Endodermal cell (in vitro differentiated cells): Measurements from ENCODE around the gene APLP1. TPM values are rescaled to one million over a fixed set of nuclear protein-coding genes. Genes with fewer than 3 reads are reported as not detected.

Experiments used
- DNase-seq: peaks from one replicate; pipeline ENCODE4 v3.0.0-alpha.2; 2017
- H3K27ac ChIP-seq: 2 replicates; pipeline ENCODE4 v1.5.1; 2013; ENCODE audit warnings: mild to moderate bottlenecking, low read depth, low read length, moderate library complexity
- H3K27me3 ChIP-seq: 2 replicates; pipeline ENCODE4 v1.6.1; 2013; ENCODE audit warnings: mild to moderate bottlenecking, low read length, moderate library complexity; ENCODE audit not compliant: insufficient read depth, control insufficient read depth, poor library complexity, severe bottlenecking
- H3K36me3 ChIP-seq: 2 replicates; pipeline ENCODE4 v1.7.0; 2013; ENCODE audit warnings: mild to moderate bottlenecking, low read length, moderate library complexity; ENCODE audit not compliant: control insufficient read depth, insufficient read depth
- H3K4me1 ChIP-seq: one replicate; pipeline ENCODE4 v1.7.0; 2013; ENCODE audit warnings: low read length; ENCODE audit not compliant: control insufficient read depth, insufficient read depth
- H3K4me3 ChIP-seq: 2 replicates; pipeline ENCODE4 v1.5.1; 2013; ENCODE audit warnings: mild to moderate bottlenecking, low read length, moderate library complexity
- H3K9ac ChIP-seq: 2 replicates; pipeline ENCODE4 v1.6.1; 2013; ENCODE audit warnings: mild to moderate bottlenecking, low read length, moderate library complexity; ENCODE audit not compliant: poor library complexity, severe bottlenecking; ENCODE audit errors: extremely low read depth
- H3K9me3 ChIP-seq: 2 replicates; pipeline ENCODE4 v1.6.1; 2013; ENCODE audit warnings: mild to moderate bottlenecking, low read length, moderate library complexity; ENCODE audit not compliant: control insufficient read depth
- H3K27ac Mint-ChIP-seq: 2 replicates; pipeline ENCODE4 v1.8.0; 2020; ENCODE audit warnings: mixed read lengths
- H3K27me3 Mint-ChIP-seq: 2 replicates; pipeline ENCODE4 v1.8.0; 2021; ENCODE audit warnings: mild to moderate bottlenecking, mixed read lengths; ENCODE audit not compliant: insufficient read depth
- H3K36me3 Mint-ChIP-seq: 2 replicates; pipeline ENCODE4 v1.8.0; 2020; ENCODE audit warnings: low read depth, mixed read lengths
- H3K4me1 Mint-ChIP-seq: 2 replicates; pipeline ENCODE4 v1.8.0; 2020; ENCODE audit warnings: mixed read lengths
- H3K4me3 Mint-ChIP-seq: 2 replicates; pipeline ENCODE4 v1.8.0; 2020; ENCODE audit warnings: mild to moderate bottlenecking, moderate library complexity, mixed read lengths
- H3K9me3 Mint-ChIP-seq: 2 replicates; pipeline ENCODE4 v1.8.0; 2020; ENCODE audit warnings: mild to moderate bottlenecking, mixed read lengths
- WGBS, 2 experiments: methylation state at CpG; one replicate each; pipeline versions ENCODE4 v1.1.5 to v1.1.7; 2013; ENCODE audit warnings: missing lambda C conversion rate in 2 of 2, mixed read lengths in 1 of 2; ENCODE audit not compliant: insufficient coverage in 1 of 2, insufficient read length in 1 of 2; 5-methylcytosine and 5-hydroxymethylcytosine counted together
- total RNA-seq, 2 donors: library from RNA; stranded (reverse); fragmentation: NEBNext Ultra II Directional in 1 of 2; extraction: Animal tissue kit (Norgen Biotek cat#: 25700) in 1 of 2; gene quantifications; 2 replicates in 1 of 2; 3 replicates in 1 of 2; pipeline ENCODE4 v1.2.1, GENCODE V29; 2021
- TF ChIP-seq, protein P1 (sequence below): fragments of 200-600 bp; sonication (generic); conservative IDR thresholded peaks from 2 replicates; pipeline ENCODE4 v1.5.0; 2021; ENCODE audit warnings: antibody characterized with exemption, mild to moderate bottlenecking

The APLP1 gene
- total RNA-seq, 2 donors from 2014 or later = 4.1 to 10.6 TPM

DNA sequence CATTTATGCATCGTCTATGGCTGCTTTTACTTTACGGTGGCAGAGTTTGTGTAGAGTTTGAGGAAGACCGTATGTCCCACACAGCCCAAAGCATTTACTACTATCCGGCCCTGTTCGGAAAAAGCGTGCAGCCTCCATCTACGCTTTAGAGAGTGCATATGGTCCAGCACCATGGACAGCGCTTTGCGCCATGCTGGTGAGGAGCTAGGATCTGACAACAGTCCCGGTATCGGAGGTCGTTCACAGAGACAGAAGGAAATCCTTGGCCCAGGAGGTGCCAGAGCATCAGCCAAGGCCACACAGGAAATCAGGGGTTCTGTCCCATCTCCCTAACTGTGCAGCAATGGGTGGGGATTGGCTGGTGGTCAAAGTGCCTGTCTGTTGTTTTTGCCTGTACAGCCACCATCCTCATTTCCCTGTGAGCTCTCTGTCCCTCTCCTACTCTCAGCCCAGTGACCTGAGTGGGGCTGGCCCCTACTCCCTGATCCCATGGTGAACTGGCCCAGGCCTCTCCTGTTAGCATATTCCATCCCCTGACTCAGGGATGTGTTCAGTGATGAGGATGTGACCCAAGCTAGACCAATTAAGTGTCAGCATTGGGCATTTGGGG lies 39.6 kb upstream of the APLP1 start:
- H3K9me3 Mint-ChIP-seq = no peaks in the 10 kb centered on the region
- H3K4me1 Mint-ChIP-seq = no peaks in the 10 kb centered on the region
- 21 to 28% methylated on average over 5 to 12 of the region's 12 CpGs for WGBS, 2 experiments
- H3K27me3 Mint-ChIP-seq = peaks cover 24% of the 10 kb centered on the region
- peak; percentile 93 for DNase-seq
- H3K36me3 Mint-ChIP-seq = no peaks in the 10 kb centered on the region
- H3K9ac ChIP-seq = no peak overlapping the region
- H3K9me3 ChIP-seq = no peaks in the 10 kb centered on the region
- no peak overlapping the region for H3K4me3 ChIP-seq
- TF ChIP-seq, protein P1, sequence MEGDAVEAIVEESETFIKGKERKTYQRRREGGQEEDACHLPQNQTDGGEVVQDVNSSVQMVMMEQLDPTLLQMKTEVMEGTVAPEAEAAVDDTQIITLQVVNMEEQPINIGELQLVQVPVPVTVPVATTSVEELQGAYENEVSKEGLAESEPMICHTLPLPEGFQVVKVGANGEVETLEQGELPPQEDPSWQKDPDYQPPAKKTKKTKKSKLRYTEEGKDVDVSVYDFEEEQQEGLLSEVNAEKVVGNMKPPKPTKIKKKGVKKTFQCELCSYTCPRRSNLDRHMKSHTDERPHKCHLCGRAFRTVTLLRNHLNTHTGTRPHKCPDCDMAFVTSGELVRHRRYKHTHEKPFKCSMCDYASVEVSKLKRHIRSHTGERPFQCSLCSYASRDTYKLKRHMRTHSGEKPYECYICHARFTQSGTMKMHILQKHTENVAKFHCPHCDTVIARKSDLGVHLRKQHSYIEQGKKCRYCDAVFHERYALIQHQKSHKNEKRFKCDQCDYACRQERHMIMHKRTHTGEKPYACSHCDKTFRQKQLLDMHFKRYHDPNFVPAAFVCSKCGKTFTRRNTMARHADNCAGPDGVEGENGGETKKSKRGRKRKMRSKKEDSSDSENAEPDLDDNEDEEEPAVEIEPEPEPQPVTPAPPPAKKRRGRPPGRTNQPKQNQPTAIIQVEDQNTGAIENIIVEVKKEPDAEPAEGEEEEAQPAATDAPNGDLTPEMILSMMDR = no peak
- peaks cover 43% of the 10 kb centered on the region for H3K27me3 ChIP-seq
- H3K27ac Mint-ChIP-seq = no peak overlapping the region
- no peak overlapping the region for H3K4me3 Mint-ChIP-seq
- no peak overlapping the region for H3K27ac ChIP-seq
- H3K36me3 ChIP-seq = no peaks in the 10 kb centered on the region
- no peaks in the 10 kb centered on the region for H3K4me1 ChIP-seq

GRCh38 chr19:35830986-35831385 lies 37.4 kb upstream of the APLP1 start:
- no peaks in the 10 kb centered on the region for H3K36me3 Mint-ChIP-seq
- peaks cover 28% of the 10 kb centered on the region for H3K27me3 Mint-ChIP-seq
- no peaks in the 10 kb centered on the region for H3K36me3 ChIP-seq
- no peaks in the 10 kb centered on the region for H3K4me1 ChIP-seq
- no peak overlapping the region for H3K4me3 ChIP-seq
- peaks cover 48% of the 10 kb centered on the region for H3K27me3 ChIP-seq
- no peak overlapping the region for H3K4me3 Mint-ChIP-seq
- DNase-seq = no peak
- H3K9ac ChIP-seq = no peak overlapping the region
- H3K9me3 Mint-ChIP-seq = no peaks in the 10 kb centered on the region
- H3K27ac ChIP-seq = no peak overlapping the region
- H3K27ac Mint-ChIP-seq = no peak overlapping the region
- H3K4me1 Mint-ChIP-seq = no peaks in the 10 kb centered on the region
- H3K9me3 ChIP-seq = no peaks in the 10 kb centered on the region
- 76% methylated on average over 8 to 18 of the region's 18 CpGs for WGBS, 2 experiments
- TF ChIP-seq, protein P1 = no peak

GRCh38 chr19:35832054-35832453 lies 36.3 kb upstream of the APLP1 start:
- H3K27ac Mint-ChIP-seq = no peak overlapping the region
- H3K9me3 ChIP-seq = no peaks in the 10 kb centered on the region
- no peaks in the 10 kb centered on the region for H3K36me3 ChIP-seq
- H3K4me1 ChIP-seq = no peaks in the 10 kb centered on the region
- H3K36me3 Mint-ChIP-seq = no peaks in the 10 kb centered on the region
- no peak overlapping the region for H3K27ac ChIP-seq
- no peak overlapping the region for H3K9ac ChIP-seq
- H3K9me3 Mint-ChIP-seq = no peaks in the 10 kb centered on the region
- no peak overlapping the region for H3K4me3 ChIP-seq
- no peak for DNase-seq
- WGBS, 2 experiments = 72 to 81% methylated on average over 4 of the region's 4 CpGs
- H3K4me3 Mint-ChIP-seq = no peak overlapping the region
- H3K4me1 Mint-ChIP-seq = no peaks in the 10 kb centered on the region
- TF ChIP-seq, protein P1 = no peak
- peaks cover 55% of the 10 kb centered on the region for H3K27me3 ChIP-seq
- peaks cover 34% of the 10 kb centered on the region for H3K27me3 Mint-ChIP-seq
